Left ventricle myocardium inferior (tissue), 1 donor: ENCODE measurements around the gene FAM222B. TPM values are rescaled to one million over a fixed set of nuclear protein-coding genes. Genes with fewer than 3 reads are reported as not detected.
A peak's percentile ranks its signal among the peaks of the same experiment; 100 is the strongest.

Source experiments
- DNase-seq: peaks from one replicate; pipeline ENCODE4 v3.0.0-alpha.2; 2020
- H3K27ac ChIP-seq: fragments of 200-600 bp; replicated peaks from 2 replicates; pipeline ENCODE4 v1.8.0; 2021
- H3K27me3 ChIP-seq: fragments of 200-600 bp; 2 replicates; pipeline ENCODE4 v1.8.0; 2021; ENCODE audit warnings: low read depth
- H3K36me3 ChIP-seq: fragments of 200-600 bp; 2 replicates; pipeline ENCODE4 v1.8.0; 2021
- H3K4me1 ChIP-seq: fragments of 200-600 bp; 2 replicates; pipeline ENCODE4 v1.8.0; 2021
- H3K4me3 ChIP-seq: fragments of 200-600 bp; 2 replicates; pipeline ENCODE4 v1.8.0; 2021; ENCODE audit warnings: mild to moderate bottlenecking, moderate library complexity
- H3K9me3 ChIP-seq: fragments of 200-600 bp; replicated peaks from 2 replicates; pipeline ENCODE4 v1.8.0; 2021
- CTCF ChIP-seq: fragments of 200-600 bp; IDR thresholded peaks from 2 replicates; pipeline ENCODE4 v1.8.0; 2021; ENCODE audit warnings: antibody characterized with exemption, mild to moderate bottlenecking, borderline replicate concordance
- intact Hi-C: fragments of 100-400 bp; cut with micrococcal nuclease; formaldehyde crosslinking; loops from one replicate; pipeline ENCODE4 v1.11.0; 2022
- total RNA-seq: library from RNA; stranded (reverse); fragmentation: NEBNext Ultra II Directional; extraction: Animal tissue kit (Norgen Biotek cat#: 25700); gene quantifications from one replicate; pipeline ENCODE4 v1.2.1, GENCODE V29; 2021
- donor health status: DM: no; HTN: yes; CAD: no; lungs with severe emphysema.

The FAM222B gene
- total RNA-seq, 1 donor from 2014 or later = 17.5 TPM

DNA sequence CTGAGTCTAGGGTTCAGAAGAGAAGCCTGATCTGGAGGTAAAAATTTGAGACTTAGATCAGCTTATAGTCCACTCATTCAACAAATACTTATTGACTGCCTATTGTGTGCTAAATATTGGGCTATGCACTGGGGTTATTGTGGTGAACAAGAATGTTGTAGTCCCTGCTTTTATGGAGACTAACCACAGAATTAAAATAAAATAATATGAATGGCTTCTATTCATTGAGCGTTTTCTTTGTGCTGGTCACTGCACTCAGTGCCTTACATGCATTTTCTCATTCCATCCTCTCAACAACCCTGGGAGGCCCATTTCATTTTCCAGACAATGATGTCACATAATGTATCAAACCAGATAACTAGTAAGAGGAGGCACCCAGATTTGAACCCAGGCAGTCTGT is 109.2 kb downstream of the FAM222B start:
- Histone ChIP-seq H3K36me3 (no peaks in the 10 kb centered on the region), H3K27ac (no peak overlapping the region), H3K9me3 (no peaks in the 10 kb centered on the region), H3K4me1 (peaks cover 11% of the 10 kb centered on the region), H3K27me3 (no peaks in the 10 kb centered on the region), H3K4me3 (no peak overlapping the region)
- DNase-seq = no peak
- TF ChIP-seq CTCF = no peak
- intact Hi-C loops = no loop called here

- no peak for DNase-seq
- H3K9me3 ChIP-seq = no peaks in the 10 kb centered on the region
- peaks cover 41% of the 10 kb centered on the region for H3K4me1 ChIP-seq
- H3K27ac ChIP-seq = no peak overlapping the region
- H3K4me3 ChIP-seq = no peak overlapping the region
- no peak for TF ChIP-seq CTCF
- intact Hi-C loops = no loop called here
- no peaks in the 10 kb centered on the region for H3K36me3 ChIP-seq
- no peaks in the 10 kb centered on the region for H3K27me3 ChIP-seq
These were observed 112.7 kb downstream of the FAM222B start for GRCh38 chr17:28729950-28730330.

- no peaks in the 10 kb centered on the region for H3K9me3 ChIP-seq
- H3K4me1 ChIP-seq = peaks cover 43% of the 10 kb centered on the region
- no peaks in the 10 kb centered on the region for H3K27me3 ChIP-seq
- no peak for TF ChIP-seq CTCF
- H3K36me3 ChIP-seq = peaks cover 12% of the 10 kb centered on the region
- intact Hi-C loops = no loop called here
- peak within 1 kb of the TSS; percentile 78 for H3K4me3 ChIP-seq
- peak within 1 kb of the TSS; percentile 98 for H3K27ac ChIP-seq
- peak; percentile 95 for DNase-seq
These were observed 114.0 kb downstream of the FAM222B start, which contains the start of gene NEK8 for GRCh38 chr17:28728364-28729200. TSS of gene NEK8 (plus strand) at chr17:28728788. CDS start at chr17:28728814, 26 bp downstream.

GRCh38 chr17:28726627-28727491 is 115.7 kb downstream of the FAM222B start:
- Histone ChIP-seq H3K4me1 (peaks cover 57% of the 10 kb centered on the region), H3K27ac (peak overlapping the region; percentile 98), H3K9me3 (no peaks in the 10 kb centered on the region), H3K27me3 (no peaks in the 10 kb centered on the region), H3K4me3 (peak overlapping the region; percentile 78), H3K36me3 (peaks cover 30% of the 10 kb centered on the region)
- peak; percentile 99 for TF ChIP-seq CTCF
- peak; percentile 91 for DNase-seq
- intact Hi-C loops = no loop called here

- intact Hi-C loops = no loop called here
- peak within 1 kb of the TSS; percentile 98 for H3K27ac ChIP-seq
These were observed 116.4 kb downstream of the FAM222B start, which contains the start of gene TLCD1 for GRCh38 chr17:28726226-28726626. TSS of gene TLCD1 (minus strand) at chr17:28726233. CDS start at chr17:28726097, 136 bp downstream.

More at GRCh38 chr17:28726226-28726626, 116.4 kb downstream of the FAM222B start, which contains the start of gene TLCD1:
- Histone ChIP-seq H3K27me3 (no peaks in the 10 kb centered on the region), H3K4me1 (peaks cover 63% of the 10 kb centered on the region), H3K9me3 (no peaks in the 10 kb centered on the region), H3K4me3 (peak within 1 kb of the TSS; percentile 78), H3K36me3 (peaks cover 36% of the 10 kb centered on the region)
- peak; percentile 68 for DNase-seq
- no peak for TF ChIP-seq CTCF
